GM12872 (cell line): ENCODE measurements around the gene HELB.

ENCODE experiments used
- CTCF ChIP-seq: IDR thresholded peaks from 3 replicates; pipeline ENCODE4 v1.5.1; 2011; ENCODE audit warnings: low read depth, mild to moderate bottlenecking, low read length, moderate library complexity; ENCODE audit not compliant: insufficient read depth

The HELB gene

DNA sequence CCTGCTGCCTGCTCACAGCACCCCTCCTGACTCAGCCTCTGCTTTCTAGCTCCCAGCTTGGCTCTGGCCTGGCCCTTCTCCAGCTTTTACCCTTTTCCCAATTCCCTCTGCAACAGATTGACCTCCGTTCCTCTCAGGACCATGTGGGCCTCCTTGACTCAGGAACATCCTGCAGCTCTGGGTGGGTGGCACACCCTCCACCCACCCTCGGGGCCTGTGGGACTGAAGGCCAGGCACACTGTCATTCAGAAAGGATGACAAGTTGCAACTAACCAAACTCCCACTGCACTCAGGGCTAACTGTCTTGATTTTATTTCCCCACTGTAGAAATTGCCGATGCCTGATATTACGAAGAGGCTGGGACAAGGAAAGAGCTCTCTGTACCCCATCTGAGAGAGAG lies 59.4 kb downstream of the HELB start:
- no peak for TF ChIP-seq CTCF

DNA sequence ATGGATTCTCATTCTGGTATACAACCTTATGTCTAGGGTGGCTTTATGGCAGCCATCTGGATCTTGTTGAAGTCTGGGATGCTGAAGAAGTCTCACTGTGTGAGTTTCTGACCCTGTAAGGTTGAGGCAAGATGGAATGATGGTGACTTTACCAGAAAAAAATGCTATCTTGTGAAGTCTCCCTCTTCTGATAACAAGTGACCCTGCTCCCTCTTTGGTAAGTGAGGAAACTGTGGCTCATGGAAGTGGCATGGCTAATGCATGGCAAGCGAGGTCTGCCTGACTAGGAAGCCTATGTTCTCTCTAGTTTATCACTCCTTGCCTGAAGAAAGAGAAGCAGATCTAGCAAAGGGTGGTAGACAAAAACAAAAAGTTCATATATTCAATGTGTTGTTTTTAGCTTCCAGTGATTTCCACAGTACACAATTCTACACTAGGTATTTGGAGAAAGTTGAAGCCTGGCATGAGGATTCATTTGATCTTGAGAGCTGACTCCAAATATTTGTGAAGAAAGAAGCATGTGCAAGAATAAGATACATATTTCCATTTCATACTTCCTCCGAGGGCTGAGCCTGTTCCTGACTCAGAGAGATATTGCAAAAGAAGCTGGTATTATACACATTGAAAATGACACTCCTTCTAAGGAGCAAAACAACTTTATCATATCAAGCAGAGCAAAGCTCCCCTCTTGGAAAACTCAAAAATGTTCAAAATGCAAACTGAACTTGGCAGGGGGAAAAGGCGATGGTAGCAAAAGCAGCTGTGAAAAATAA lies 63.6 kb downstream of the HELB start:
- TF ChIP-seq CTCF: no peak

DNA sequence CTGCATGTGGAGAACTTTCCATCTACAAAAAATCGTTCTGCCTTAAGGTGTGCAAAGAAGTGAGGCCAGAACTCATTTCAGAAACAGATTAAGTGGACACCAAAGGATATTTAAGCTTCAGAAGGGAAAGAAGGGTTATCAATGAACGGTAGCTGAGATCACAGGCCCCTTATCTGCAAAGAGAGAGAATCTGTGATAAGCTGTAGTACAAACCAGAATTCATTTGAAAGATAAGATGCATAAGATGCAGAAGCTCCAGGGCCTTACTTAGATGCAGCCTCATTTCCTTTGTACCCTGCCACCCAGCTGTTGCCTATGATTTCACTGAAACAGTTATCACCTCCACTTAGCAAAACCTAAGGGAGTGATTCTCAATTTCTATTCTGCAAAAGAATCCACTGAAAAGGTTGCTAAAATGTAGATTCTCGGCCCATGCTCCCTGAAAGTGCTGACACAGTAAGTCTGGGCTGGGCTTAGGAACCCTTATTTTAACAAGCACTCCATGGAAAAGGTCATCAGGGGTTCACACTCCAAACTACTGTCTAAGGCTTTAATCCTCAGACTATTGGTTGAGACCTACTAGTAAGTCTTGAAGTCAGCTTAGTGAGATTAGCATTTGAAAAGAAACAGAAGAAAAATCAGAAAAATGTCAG lies 64.8 kb downstream of the HELB start:
- no peak for TF ChIP-seq CTCF

GRCh38 chr12:66371982-66372381 lies 69.7 kb downstream of the HELB start:
- TF ChIP-seq CTCF: no peak

DNA sequence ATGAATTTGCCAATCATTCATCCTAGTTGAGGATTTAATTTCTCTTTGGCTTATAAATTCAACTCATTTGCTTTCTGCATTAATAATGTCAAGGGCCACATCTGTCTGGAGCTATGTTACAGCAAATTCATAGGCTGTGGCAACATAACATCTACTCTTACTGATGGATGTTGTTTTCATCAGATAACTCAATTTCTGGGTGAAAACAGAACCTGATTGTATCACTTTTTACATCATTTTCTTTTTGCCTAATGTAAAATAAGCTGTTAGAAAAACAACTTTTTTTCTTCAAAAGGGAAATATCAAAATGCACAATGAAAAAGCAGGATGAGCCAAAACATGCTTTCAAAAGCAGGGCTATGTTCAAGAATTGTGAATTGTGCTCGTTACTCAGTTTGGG lies 73.3 kb downstream of the HELB start:
- no peak for TF ChIP-seq CTCF

DNA sequence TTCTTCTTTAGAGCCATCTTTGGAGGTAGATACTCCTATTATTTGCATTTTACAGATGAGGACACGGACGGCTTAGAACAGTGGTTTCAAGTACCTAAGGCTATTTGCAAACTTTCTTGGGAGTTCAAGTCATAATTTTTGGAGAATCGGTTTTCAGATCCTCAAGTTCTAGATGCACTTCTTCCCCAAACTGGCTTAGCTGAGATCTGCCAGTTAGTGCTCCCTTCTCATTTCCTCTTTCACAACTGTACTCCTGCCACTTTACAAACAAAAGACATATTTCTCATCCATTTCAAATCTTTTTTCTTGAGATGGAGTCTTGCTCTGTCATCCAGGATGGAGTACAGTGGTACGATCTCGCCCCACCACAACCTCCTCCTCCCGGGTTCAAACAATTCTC lies 77.3 kb downstream of the HELB start:
- no peak for TF ChIP-seq CTCF

DNA sequence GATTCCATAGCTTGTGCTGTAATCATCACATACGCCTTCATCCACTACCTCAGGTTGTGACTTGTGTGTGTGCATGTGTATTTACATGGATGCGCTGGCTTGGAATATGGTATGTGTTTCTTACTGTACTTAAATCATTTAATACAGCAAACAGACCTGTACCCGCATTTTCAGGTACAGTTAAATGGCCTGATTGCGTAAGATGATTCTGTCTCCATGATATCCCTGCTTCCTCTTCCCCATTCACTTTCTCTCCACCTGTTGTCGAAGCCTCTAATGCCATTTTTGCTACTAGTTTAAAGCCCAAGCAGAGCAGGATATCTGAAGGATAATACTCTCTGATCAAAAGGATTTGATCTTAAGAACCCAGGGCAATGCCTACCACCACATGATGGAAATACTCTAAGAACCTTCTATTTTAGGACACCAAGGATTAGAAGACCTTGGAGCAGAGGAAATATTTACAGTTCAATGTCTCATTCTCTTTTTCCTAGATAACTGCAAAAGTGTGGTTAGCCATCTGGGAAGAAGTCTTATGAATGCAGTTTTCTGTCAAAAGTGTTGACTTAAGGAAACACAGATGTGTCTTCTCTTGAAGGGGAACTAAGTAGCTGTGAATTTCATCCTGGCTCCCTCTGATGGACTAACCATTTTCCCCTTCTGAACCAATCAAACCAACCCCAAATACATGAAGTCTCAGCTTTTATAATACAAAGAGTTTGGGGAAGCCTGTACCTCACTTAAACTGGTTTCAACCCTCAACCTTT lies 78.7 kb downstream of the HELB start:
- no peak for TF ChIP-seq CTCF
